ENCODE data around the gene SLFN12L. TPM values are rescaled to one million over a fixed set of nuclear protein-coding genes. Genes with fewer than 3 reads are reported as not detected.

Gene SLFN12L
- total RNA-seq, 1 experiment from 2014 or later, result not detected

GRCh38 chr17:35557353-35557752, 19.9 kb upstream of the SLFN12L start:
- Histone ChIP-seq H3K9me3 (ENCODE audit: control insufficient read depth, low read depth, low read length) (no peaks in the 10 kb centered on the region), H2AFZ (ENCODE audit: low read length) (no peak overlapping the region), H2BK15ac (ENCODE audit: low read depth, low read length) (no peak overlapping the region), H2BK5ac (ENCODE audit: insufficient read length, low read length) (no peak overlapping the region), H2BK120ac (ENCODE audit: low read depth, low read length, poor library complexity, severe bottlenecking) (no peak overlapping the region), H3K79me1 (ENCODE audit: insufficient read depth, low read depth, low read length, poor library complexity, severe bottlenecking) (no peaks in the 10 kb centered on the region), H2BK12ac (ENCODE audit: insufficient read length, low read depth, low read length) (no peak overlapping the region), H3K4ac (ENCODE audit: low read depth, low read length) (no peak overlapping the region), H4K20me1 (ENCODE audit: control insufficient read depth, insufficient read depth, insufficient read length) (peaks cover under 1% of the 10 kb centered on the region), H3K23me2 (ENCODE audit: insufficient read length, low read depth, low read length, poor library complexity, severe bottlenecking) (no peaks in the 10 kb centered on the region), H4K8ac (replicated peaks; ENCODE audit: insufficient read length, low read depth, low read length) (no peak overlapping the region), H4K91ac (ENCODE audit: insufficient read length, low read depth, low read length) (no peak overlapping the region), H3K56ac (ENCODE audit: insufficient read length, low read depth, low read length) (no peak overlapping the region), H2BK20ac (ENCODE audit: low read depth, low read length, poor library complexity, severe bottlenecking) (no peak overlapping the region), H3K14ac (ENCODE audit: insufficient read depth, low read length) (no peak overlapping the region), H4K5ac (ENCODE audit: insufficient read length, low read depth, low read length) (no peak overlapping the region), H3K27ac (ENCODE audit: insufficient read length, low read depth, low read length) (no peak overlapping the region), H3K79me2 (ENCODE audit: insufficient read depth, low read length) (no peaks in the 10 kb centered on the region), H3K4me2 (ENCODE audit: insufficient read depth, insufficient read length, low read length) (no peak overlapping the region), H3K27me3 (ENCODE audit: insufficient read depth, low read length) (no peaks in the 10 kb centered on the region), H2AK5ac (ENCODE audit: insufficient read length, low read length) (no peak overlapping the region), H3T11ph (ENCODE audit: low read length) (no peak overlapping the region), H3K23ac (ENCODE audit: insufficient read length, low read depth, low read length) (no peak overlapping the region), H3K4me1 (ENCODE audit: insufficient read depth, low read length) (no peaks in the 10 kb centered on the region), H3K9ac (ENCODE audit: extremely low read depth, insufficient read length, low read length) (no peak overlapping the region), H3K18ac (ENCODE audit: insufficient read length, low read depth, low read length) (no peak overlapping the region)
- Mint-ChIP-seq H3K36me3 (ENCODE audit: insufficient read depth in 1 of 3, low read depth in 3 of 3) (no peaks in the 10 kb centered on the region), H3K4me1 (no peaks in the 10 kb centered on the region), H3K27ac (no peak overlapping the region), H3K4me3 (no peak overlapping the region), H3K9me3 (no peaks in the 10 kb centered on the region), H3K27me3 (ENCODE audit: low read depth) (peaks cover 9% of the 10 kb centered on the region)
- WGBS (ENCODE audit: extremely low coverage, insufficient read length, low lambda C conversion rate), result no CpG with 5 or more reads among the region's 3 CpGs
- no peak for DNase-seq
- TF ChIP-seq, protein P1, sequence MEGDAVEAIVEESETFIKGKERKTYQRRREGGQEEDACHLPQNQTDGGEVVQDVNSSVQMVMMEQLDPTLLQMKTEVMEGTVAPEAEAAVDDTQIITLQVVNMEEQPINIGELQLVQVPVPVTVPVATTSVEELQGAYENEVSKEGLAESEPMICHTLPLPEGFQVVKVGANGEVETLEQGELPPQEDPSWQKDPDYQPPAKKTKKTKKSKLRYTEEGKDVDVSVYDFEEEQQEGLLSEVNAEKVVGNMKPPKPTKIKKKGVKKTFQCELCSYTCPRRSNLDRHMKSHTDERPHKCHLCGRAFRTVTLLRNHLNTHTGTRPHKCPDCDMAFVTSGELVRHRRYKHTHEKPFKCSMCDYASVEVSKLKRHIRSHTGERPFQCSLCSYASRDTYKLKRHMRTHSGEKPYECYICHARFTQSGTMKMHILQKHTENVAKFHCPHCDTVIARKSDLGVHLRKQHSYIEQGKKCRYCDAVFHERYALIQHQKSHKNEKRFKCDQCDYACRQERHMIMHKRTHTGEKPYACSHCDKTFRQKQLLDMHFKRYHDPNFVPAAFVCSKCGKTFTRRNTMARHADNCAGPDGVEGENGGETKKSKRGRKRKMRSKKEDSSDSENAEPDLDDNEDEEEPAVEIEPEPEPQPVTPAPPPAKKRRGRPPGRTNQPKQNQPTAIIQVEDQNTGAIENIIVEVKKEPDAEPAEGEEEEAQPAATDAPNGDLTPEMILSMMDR (conservative IDR thresholded peaks at IDR 0.05), result no peak
